Measurements from ENCODE around the gene WDR43.

GRCh38 chr2:28898048-28898447, 3.6 kb downstream of the WDR43 start:
- no peak for TF ChIP-seq POLR2G (IDR thresholded peaks at IDR 0.05; ENCODE audit: low read depth, low read length)
- no peak for TF ChIP-seq AFF4 (CRISPR knock-in tag; IDR thresholded peaks at IDR 0.05)
- no peak for TF ChIP-seq CTCF (IDR thresholded peaks at IDR 0.05 in 2 of 3, conservative IDR thresholded peaks at IDR 0.05 in 1 of 3; ENCODE audit: insufficient read depth in 2 of 3, low read depth in 1 of 3, low read length in 3 of 3)
- TF ChIP-seq UBTF (IDR thresholded peaks at IDR 0.05; ENCODE audit: borderline replicate concordance in 1 of 2, low read depth in 2 of 2, low read length in 2 of 2): no peak
